ENCODE results near the gene SLC25A13. TPM values are rescaled to one million over a fixed set of nuclear protein-coding genes. Genes with fewer than 3 reads are reported as not detected.

The SLC25A13 gene
- total RNA-seq, 1 donor: 19.2 TPM

DNA sequence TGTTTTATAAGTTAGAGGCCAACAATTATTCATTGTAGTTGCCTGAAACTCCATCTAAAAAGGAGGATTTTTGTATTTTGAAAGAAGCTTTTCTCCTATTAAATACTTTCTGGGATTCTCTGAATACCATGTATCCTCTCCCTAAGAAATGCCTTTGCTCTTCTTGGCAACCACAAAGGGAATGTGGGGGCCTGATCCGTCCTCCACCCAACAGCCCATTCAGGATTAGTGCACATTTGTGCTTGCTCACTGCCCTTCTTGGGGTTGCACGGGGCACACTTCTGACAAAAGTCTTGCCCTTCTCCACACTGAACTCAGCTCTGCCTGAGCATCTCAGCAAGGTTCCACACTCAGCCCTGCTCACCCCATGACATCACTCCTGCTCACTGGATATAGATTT is 194.2 kb downstream of the SLC25A13 start:
- Histone ChIP-seq H2AFZ (ENCODE audit: low read length) (no peak overlapping the region), H3K27ac (ENCODE audit: low read depth, low read length) (no peak overlapping the region), H3K4me2 (ENCODE audit: insufficient read depth, low read length) (no peak overlapping the region), H3K4me3 (ENCODE audit: insufficient read depth, low read length) (no peak overlapping the region), H3K27me3 (ENCODE audit: insufficient read depth, low read length) (no peaks in the 10 kb centered on the region), H3K4me1 (ENCODE audit: insufficient read depth, low read length) (no peaks in the 10 kb centered on the region), H3K79me2 (ENCODE audit: insufficient read depth, low read length) (no peaks in the 10 kb centered on the region), H3K9me3 (ENCODE audit: low read depth, low read length) (no peaks in the 10 kb centered on the region), H4K20me1 (ENCODE audit: insufficient read depth, low read length) (no peaks in the 10 kb centered on the region), H3K36me3 (ENCODE audit: insufficient read depth, low read length) (peaks cover 4% of the 10 kb centered on the region)
- no peak for DNase-seq (ENCODE audit: insufficient read length, low spot score, missing footprints)
- TF ChIP-seq, protein P1, sequence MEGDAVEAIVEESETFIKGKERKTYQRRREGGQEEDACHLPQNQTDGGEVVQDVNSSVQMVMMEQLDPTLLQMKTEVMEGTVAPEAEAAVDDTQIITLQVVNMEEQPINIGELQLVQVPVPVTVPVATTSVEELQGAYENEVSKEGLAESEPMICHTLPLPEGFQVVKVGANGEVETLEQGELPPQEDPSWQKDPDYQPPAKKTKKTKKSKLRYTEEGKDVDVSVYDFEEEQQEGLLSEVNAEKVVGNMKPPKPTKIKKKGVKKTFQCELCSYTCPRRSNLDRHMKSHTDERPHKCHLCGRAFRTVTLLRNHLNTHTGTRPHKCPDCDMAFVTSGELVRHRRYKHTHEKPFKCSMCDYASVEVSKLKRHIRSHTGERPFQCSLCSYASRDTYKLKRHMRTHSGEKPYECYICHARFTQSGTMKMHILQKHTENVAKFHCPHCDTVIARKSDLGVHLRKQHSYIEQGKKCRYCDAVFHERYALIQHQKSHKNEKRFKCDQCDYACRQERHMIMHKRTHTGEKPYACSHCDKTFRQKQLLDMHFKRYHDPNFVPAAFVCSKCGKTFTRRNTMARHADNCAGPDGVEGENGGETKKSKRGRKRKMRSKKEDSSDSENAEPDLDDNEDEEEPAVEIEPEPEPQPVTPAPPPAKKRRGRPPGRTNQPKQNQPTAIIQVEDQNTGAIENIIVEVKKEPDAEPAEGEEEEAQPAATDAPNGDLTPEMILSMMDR (IDR thresholded peaks at IDR 0.05; ENCODE audit: extremely low read depth, low read depth, low read length): no peak

DNA sequence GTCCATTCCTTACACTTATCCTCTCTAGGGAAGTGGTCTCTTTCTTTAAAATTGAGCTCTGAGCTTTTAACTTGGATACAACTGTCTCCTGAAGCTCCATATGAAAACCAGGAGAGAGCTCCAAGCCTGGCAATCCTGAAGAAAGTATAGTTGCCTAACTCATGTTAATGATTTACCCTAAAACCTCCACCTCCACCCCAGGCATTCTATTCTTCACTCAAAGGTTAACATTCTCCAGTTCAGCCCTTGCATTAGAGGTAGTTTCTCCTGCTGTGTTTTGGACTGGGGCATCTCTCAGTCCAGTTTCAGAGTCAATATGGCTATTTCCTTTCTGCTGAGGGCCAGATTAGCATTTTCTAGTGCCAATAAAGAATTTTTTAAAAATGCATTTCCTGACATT is 195.5 kb downstream of the SLC25A13 start:
- Histone ChIP-seq H3K4me3 (ENCODE audit: insufficient read depth, low read length) (no peak overlapping the region), H4K20me1 (ENCODE audit: insufficient read depth, low read length) (no peaks in the 10 kb centered on the region), H3K27me3 (ENCODE audit: insufficient read depth, low read length) (no peaks in the 10 kb centered on the region), H3K4me1 (ENCODE audit: insufficient read depth, low read length) (no peaks in the 10 kb centered on the region), H3K9me3 (ENCODE audit: low read depth, low read length) (no peaks in the 10 kb centered on the region), H3K4me2 (ENCODE audit: insufficient read depth, low read length) (no peak overlapping the region), H3K27ac (ENCODE audit: low read depth, low read length) (no peak overlapping the region), H2AFZ (ENCODE audit: low read length) (no peak overlapping the region), H3K36me3 (ENCODE audit: insufficient read depth, low read length) (peaks cover 4% of the 10 kb centered on the region), H3K79me2 (ENCODE audit: insufficient read depth, low read length) (no peaks in the 10 kb centered on the region)
- TF ChIP-seq, protein P1 (IDR thresholded peaks at IDR 0.05; ENCODE audit: extremely low read depth, low read depth, low read length): no peak
- DNase-seq (ENCODE audit: insufficient read length, low spot score, missing footprints): no peak

DNA sequence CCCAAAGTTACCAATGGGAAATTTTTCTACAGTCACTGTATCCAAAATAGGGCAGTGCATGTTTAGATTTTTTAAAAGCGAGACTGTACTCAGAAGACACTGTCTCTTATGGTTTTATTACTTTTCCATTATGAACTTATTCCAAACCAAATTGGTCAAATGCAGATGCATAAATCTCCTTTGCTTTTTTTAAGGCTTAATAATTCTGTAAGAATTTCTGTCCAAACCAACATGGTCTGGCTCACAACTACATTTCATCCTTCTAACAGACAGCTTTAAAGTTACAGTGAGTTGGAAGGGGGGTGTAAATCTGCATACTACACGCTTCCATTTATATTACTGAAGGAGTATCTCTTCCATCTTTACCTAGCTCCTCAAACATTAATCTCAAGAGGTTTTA is 199.2 kb downstream of the SLC25A13 start:
- Histone ChIP-seq H3K27me3 (ENCODE audit: insufficient read depth, low read length) (no peaks in the 10 kb centered on the region), H3K4me2 (ENCODE audit: insufficient read depth, low read length) (no peak overlapping the region), H3K4me3 (ENCODE audit: insufficient read depth, low read length) (no peak overlapping the region), H3K27ac (ENCODE audit: low read depth, low read length) (no peak overlapping the region), H3K9me3 (ENCODE audit: low read depth, low read length) (no peaks in the 10 kb centered on the region), H3K4me1 (ENCODE audit: insufficient read depth, low read length) (no peaks in the 10 kb centered on the region), H3K36me3 (ENCODE audit: insufficient read depth, low read length) (peaks cover 4% of the 10 kb centered on the region), H3K79me2 (ENCODE audit: insufficient read depth, low read length) (no peaks in the 10 kb centered on the region), H2AFZ (ENCODE audit: low read length) (no peak overlapping the region), H4K20me1 (ENCODE audit: insufficient read depth, low read length) (no peaks in the 10 kb centered on the region)
- TF ChIP-seq, protein P1 (IDR thresholded peaks at IDR 0.05; ENCODE audit: extremely low read depth, low read depth, low read length): no peak
- no peak for DNase-seq (ENCODE audit: insufficient read length, low spot score, missing footprints)

DNA sequence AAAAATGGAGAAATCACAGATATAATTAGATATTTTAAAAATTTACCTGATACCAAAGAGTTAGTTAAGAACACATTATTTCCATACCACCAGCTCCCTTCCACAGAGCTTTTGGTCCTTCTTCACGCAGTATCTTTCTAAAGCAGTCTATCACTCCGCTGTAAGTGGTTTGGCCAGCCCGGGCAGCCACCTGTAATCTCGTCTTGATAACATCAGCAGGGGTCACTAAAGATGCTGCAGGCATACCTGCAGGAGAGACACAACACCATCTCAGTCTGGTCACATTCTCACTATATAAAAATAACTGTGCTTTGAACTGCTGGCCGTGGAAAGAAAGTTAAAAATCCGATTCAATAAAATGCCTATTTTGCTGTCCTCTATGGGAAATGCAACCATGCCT is 200.1 kb downstream of the SLC25A13 start:
- Histone ChIP-seq H3K36me3 (ENCODE audit: insufficient read depth, low read length) (peaks cover 4% of the 10 kb centered on the region), H3K4me2 (ENCODE audit: insufficient read depth, low read length) (no peak overlapping the region), H4K20me1 (ENCODE audit: insufficient read depth, low read length) (no peaks in the 10 kb centered on the region), H3K27ac (ENCODE audit: low read depth, low read length) (no peak overlapping the region), H3K4me1 (ENCODE audit: insufficient read depth, low read length) (no peaks in the 10 kb centered on the region), H3K4me3 (ENCODE audit: insufficient read depth, low read length) (no peak overlapping the region), H2AFZ (ENCODE audit: low read length) (no peak overlapping the region), H3K9me3 (ENCODE audit: low read depth, low read length) (no peaks in the 10 kb centered on the region), H3K79me2 (ENCODE audit: insufficient read depth, low read length) (no peaks in the 10 kb centered on the region), H3K27me3 (ENCODE audit: insufficient read depth, low read length) (no peaks in the 10 kb centered on the region)
- DNase-seq (ENCODE audit: insufficient read length, low spot score, missing footprints): no peak
- TF ChIP-seq, protein P1 (IDR thresholded peaks at IDR 0.05; ENCODE audit: extremely low read depth, low read depth, low read length): no peak

Data from osteoblast (primary cell).